GM15510 (cell line): Measurements from ENCODE around the gene FKBP8.
A peak's percentile ranks its signal among the peaks of the same experiment; 100 is the strongest.

Source experiments
- POLR2A ChIP-seq: IDR thresholded peaks from 3 replicates; pipeline ENCODE4 v1.6.1; 2011; ENCODE audit warnings: borderline replicate concordance; ENCODE audit not compliant: insufficient read length; ENCODE audit errors: extremely low read depth

FKBP8 gene

DNA sequence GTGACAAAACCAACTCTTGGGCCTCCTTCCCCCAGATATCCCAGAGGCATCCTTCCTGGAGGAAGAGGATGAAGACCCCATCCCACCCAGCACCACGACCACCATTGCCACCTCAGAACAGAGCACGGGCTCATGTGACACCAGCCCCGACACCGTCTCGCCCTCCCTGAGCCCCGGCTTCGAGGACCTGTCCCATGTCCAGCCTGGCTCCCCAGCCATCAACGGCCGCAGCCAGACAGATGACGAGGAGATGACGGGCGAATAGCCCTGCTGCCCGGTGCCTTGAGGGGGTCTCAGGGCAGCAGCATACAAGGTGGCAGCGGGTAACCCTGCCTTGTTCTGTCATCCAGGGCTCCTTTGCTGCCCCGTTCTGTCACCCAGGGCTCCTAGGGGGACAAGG, 25.0 kb upstream of the FKBP8 start:
- TF ChIP-seq POLR2A = no peak

DNA sequence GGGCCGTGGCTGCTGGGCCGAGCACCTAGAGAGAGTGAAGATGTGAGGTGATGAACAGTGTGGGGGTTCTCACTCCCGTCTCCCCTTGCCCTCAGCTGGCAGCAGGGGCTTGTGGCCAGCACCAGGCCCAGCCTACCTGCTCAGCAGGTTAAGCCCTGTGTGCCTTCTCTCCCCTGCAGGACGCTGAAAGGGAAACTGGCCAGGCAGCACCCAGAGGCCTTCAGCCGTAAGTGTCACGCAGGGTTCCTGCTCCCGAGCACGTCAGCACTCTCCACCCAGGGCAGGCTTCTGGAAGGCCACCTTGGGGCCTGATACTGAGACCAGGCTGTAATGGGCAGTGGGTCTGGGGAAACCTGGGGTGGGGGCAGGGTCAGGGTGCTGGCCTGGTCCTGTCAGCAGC, 23.6 kb upstream of the FKBP8 start:
- TF ChIP-seq POLR2A = no peak

DNA sequence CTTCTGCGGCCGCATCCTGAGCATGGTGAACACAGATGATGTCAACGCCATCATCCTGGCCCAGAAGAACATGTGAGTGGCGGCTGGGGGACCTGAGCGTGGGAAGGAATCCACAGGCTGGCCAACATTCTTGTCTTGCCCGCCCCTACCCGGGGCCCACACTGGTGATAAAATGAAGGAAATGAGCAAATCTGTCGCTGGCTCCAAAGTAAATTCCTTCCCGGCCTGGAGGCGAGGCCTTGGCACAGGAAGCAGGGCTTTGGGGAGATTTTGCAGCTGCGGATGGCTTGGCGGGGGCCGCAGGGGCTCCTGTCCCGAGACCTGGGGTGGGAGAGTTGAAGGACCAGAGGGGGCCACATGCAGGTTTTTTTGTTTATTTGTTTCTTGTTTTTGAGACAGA, 18.7 kb upstream of the FKBP8 start:
- no peak for TF ChIP-seq POLR2A

DNA sequence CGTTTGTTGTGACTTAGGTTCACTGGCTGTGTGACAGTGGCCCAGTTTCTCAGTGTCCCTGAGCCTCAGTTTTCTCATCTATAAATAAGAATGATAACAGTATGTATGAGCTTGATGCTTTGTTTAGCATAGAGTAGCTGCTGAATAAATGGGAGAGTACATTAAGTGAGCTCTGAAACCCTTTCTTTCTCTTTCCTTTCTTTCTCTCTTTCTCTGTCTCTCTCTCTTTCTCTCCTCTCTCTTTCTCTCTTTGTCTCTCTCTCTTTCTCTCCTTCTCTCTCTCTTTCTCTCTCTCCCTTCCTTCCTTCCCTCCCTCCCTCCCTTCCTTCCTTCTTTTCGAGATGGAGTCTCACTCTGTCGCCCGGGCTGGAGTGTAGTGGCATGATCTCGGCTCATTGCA, 16.3 kb upstream of the FKBP8 start:
- TF ChIP-seq POLR2A = no peak

DNA sequence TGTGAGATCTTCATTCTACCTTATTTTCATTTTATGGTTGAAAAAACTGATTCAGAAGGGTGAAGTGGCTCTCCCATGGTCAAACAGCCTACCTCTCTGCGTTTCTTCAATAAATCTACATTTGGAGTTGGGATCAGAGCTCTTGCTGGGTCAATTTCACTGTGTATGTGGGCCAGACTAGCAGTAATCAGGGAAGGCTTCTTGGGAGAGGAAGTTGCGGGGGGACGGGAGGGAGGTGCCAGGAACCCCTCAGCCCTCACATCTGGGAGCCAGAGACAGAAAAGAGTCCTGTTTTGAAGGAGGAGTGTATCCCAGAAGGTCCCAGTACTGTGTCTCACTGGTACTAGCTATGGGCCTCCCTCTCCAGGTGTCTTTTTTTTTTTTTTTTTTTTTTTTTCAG, 15.2 kb upstream of the FKBP8 start:
- TF ChIP-seq POLR2A = no peak

DNA sequence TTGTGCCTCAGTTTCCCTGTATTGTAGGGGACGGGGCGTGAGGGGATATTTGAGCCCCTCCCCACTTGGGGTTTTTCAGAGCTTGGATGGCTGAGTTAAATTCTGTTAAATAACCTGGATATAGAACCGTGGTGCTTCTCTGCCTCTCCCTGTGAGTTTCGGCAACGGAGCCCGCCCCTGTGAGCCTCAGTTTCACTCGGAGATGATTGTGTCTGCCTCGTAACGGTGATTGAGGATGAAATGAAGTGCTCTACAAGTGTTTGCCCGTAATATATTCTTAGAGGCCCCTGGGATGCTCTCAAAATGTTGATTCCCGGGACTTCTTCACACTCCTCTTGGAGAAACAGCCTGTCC, 14.8 kb upstream of the FKBP8 start:
- TF ChIP-seq POLR2A = no peak

DNA sequence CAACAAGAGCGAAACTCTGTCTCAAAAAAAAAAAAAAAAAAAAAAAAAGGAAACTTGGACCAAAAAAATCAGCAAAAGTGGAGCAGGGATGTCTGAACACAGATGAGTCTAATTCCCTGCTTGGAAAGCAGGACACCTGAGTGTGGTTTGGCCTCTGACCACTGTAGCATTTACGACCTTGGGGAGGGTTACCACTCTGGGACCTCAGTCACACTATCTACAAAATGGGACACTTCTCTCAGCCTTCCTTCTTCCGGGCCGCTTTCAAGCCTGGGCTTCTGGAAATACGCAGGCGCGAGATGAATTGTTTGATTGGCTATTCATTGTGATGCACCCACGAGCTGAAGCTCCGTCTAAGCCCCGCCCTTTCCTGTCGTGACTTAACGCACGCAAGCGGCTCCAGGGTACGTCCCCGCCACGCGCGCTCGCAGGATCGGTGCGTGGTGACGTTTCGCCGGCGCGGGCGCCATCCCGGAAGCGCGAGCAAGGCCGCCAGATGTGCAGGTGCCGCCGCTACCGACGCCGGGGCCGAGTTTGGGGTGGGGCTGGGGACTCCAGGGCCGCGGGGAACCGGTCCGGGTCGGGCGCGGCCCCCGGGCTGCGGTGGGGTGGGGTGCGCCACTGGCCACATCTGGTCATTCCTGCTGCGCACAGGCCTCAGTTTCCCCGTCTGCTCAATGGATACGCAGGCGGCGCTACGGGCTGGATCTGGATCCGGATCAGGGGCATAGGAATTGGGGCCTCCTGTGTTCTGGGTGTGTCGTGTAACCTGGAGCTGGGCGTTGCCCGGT, 14.2 kb upstream of the FKBP8 start, which contains the start of gene KXD1:
TSS of gene KXD1 (plus strand) at position 460 of the 791 bp plus-strand sequence. CDS start 4,187 bp downstream, outside the sequence.
- TF ChIP-seq POLR2A = peak; percentile 85

DNA sequence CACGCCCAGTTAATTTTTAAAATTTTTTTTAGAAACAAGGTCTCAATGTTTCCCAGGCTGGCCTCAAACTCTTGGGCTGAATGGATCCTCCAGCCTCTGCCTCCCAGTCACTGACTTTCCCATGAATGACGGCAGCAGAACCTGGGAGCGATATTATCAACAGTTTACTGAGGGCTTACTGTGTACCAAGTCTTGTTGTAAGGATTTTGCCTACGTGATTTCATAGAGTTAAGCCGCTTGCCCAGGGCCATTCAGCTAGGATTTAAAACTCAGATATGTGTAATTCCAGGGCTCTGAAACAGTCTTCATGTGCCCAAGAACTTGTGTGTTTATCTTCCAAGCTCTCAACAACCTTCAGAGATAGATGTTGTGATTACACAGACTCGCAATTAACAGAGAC, 8.3 kb upstream of the FKBP8 start:
- TF ChIP-seq POLR2A = no peak

GRCh38 chr19:18543814-18544475, 572 bp upstream of the FKBP8 start:
- TF ChIP-seq POLR2A = peak; percentile 35

DNA sequence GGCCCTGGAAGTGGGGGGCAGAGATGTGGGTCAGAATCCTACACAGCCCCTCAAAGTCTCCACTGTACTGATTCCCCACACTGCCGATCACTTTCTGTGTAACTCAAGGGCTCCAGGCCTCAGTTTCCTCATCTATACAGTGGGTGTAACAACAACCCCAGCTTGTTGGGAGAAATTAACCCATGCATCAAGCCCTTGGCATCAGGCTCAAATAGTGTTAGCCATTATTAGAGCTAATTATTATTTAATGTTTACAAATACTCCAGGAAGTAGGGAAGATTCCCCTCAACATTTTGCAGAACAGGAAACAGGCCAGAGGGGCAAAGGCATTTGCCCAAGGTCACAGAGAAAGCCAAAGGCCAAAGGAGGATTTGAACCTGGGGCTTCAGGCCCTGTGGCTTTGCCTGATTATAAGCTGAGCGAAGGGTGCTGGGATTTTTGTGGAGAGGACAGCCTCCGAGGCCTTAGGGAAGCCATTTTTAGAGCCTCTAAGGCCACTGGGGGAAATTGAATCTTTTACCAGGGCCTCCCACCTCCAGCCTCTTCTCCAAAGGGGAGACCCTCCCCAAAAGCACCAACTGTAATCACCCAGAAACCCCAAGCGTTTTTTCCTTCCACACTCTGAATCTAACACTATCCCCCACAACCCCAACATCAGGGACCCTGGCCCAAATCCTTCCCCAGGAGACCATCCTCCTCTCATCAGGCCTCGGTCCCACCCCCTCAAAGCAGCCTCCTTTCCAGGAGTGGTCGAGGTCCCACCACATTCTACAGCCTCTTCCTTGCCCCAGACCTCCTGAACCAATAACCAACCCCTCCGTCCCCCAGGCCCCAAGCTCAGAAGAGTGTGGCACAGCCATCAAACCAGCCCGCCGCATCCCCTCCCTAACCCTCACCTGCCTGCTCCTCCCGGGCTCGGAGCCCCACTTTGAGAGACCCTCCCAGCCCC, 1.1 kb downstream of the FKBP8 start:
- TF ChIP-seq POLR2A = no peak

GRCh38 chr19:18541258-18541991, 1.9 kb downstream of the FKBP8 start:
- TF ChIP-seq POLR2A = no peak

GRCh38 chr19:18539372-18539771, 4.0 kb downstream of the FKBP8 start:
- no peak for TF ChIP-seq POLR2A

GRCh38 chr19:18538115-18538514, 5.3 kb downstream of the FKBP8 start:
- no peak for TF ChIP-seq POLR2A

GRCh38 chr19:18537431-18537830, 5.9 kb downstream of the FKBP8 start:
- no peak for TF ChIP-seq POLR2A
